ENCODE results near the gene INTS13. TPM values are rescaled to one million over a fixed set of nuclear protein-coding genes. Genes with fewer than 3 reads are reported as not detected.
A peak's percentile ranks its signal among the peaks of the same experiment; 100 is the strongest.

INTS13 gene
- total and polyA plus RNA-seq, 2 experiments from 2014 or later, result 18.9 to 21.0 TPM

GRCh38 chr12:26954027-26954426 lies 16.2 kb upstream of the INTS13 start:
- Histone ChIP-seq H3K27me3 (no peaks in the 10 kb centered on the region), H3K4me1 (ENCODE audit: low read depth) (peaks cover 8% of the 10 kb centered on the region), H3K36me3 (peaks cover 21% of the 10 kb centered on the region), H3K27ac (peak overlapping the region; percentile 11), H3K9me3 (ENCODE audit: low read depth) (no peaks in the 10 kb centered on the region), H3K4me3 (no peak overlapping the region)
- DNase-seq (ENCODE audit: low read depth in 1 of 2, low spot score in 1 of 2), result no peak
- TF ChIP-seq, protein P1, sequence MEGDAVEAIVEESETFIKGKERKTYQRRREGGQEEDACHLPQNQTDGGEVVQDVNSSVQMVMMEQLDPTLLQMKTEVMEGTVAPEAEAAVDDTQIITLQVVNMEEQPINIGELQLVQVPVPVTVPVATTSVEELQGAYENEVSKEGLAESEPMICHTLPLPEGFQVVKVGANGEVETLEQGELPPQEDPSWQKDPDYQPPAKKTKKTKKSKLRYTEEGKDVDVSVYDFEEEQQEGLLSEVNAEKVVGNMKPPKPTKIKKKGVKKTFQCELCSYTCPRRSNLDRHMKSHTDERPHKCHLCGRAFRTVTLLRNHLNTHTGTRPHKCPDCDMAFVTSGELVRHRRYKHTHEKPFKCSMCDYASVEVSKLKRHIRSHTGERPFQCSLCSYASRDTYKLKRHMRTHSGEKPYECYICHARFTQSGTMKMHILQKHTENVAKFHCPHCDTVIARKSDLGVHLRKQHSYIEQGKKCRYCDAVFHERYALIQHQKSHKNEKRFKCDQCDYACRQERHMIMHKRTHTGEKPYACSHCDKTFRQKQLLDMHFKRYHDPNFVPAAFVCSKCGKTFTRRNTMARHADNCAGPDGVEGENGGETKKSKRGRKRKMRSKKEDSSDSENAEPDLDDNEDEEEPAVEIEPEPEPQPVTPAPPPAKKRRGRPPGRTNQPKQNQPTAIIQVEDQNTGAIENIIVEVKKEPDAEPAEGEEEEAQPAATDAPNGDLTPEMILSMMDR (IDR thresholded peaks at IDR 0.05; ENCODE audit: low read depth, low read length), result no peak

GRCh38 chr12:26953447-26953846 lies 15.7 kb upstream of the INTS13 start:
- peak in 1 of 2 donors; percentile 35 for DNase-seq (ENCODE audit: low read depth in 1 of 2, low spot score in 1 of 2)
- no peaks in the 10 kb centered on the region for H3K27me3 ChIP-seq
- H3K36me3 ChIP-seq, result peaks cover 21% of the 10 kb centered on the region
- H3K9me3 ChIP-seq (ENCODE audit: low read depth), result no peaks in the 10 kb centered on the region
- TF ChIP-seq, protein P1 (IDR thresholded peaks at IDR 0.05; ENCODE audit: low read depth, low read length), result no peak
- H3K4me3 ChIP-seq, result no peak overlapping the region
- H3K27ac ChIP-seq, result peak overlapping the region; percentile 11
- H3K4me1 ChIP-seq (ENCODE audit: low read depth), result peaks cover 8% of the 10 kb centered on the region

- no peak for DNase-seq (ENCODE audit: low read depth in 1 of 2, low spot score in 1 of 2)
- Histone ChIP-seq H3K27ac (no peak overlapping the region), H3K4me3 (no peak overlapping the region), H3K36me3 (no peaks in the 10 kb centered on the region), H3K4me1 (ENCODE audit: low read depth) (peaks cover 2% of the 10 kb centered on the region), H3K9me3 (ENCODE audit: low read depth) (no peaks in the 10 kb centered on the region), H3K27me3 (no peaks in the 10 kb centered on the region)
- TF ChIP-seq, protein P1 (IDR thresholded peaks at IDR 0.05; ENCODE audit: low read depth, low read length), result no peak
Measured at GRCh38 chr12:26948309-26948708, 10.5 kb upstream of the INTS13 start.

DNA sequence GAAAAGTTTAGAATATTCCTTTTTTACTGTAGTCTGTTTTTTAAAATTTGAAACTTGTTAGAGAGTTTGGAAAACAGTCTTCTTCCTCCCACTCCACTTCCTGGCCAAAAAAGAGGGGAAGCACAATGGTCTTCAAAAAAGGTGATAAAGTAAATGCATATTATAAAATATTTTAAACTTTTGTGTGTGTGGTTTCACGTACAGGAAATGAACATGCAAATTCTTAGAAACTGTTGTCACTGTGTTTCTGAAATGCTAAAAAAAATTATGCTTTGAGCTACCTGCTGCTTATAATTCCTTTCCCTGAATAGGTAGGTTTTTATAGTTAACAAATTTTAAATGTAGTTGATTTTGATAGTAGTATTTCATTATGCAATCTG lies 3.4 kb upstream of the INTS13 start:
- TF ChIP-seq, protein P1 (IDR thresholded peaks at IDR 0.05; ENCODE audit: low read depth, low read length), result no peak
- no peak for DNase-seq (ENCODE audit: low read depth in 1 of 2, low spot score in 1 of 2)
- Histone ChIP-seq H3K4me1 (ENCODE audit: low read depth) (peaks cover 17% of the 10 kb centered on the region), H3K9me3 (ENCODE audit: low read depth) (no peaks in the 10 kb centered on the region), H3K36me3 (no peaks in the 10 kb centered on the region), H3K27me3 (no peaks in the 10 kb centered on the region), H3K27ac (no peak overlapping the region), H3K4me3 (no peak overlapping the region)

GRCh38 chr12:26940516-26941214 lies 2.9 kb upstream of the INTS13 start:
- Histone ChIP-seq H3K4me1 (ENCODE audit: low read depth) (peaks cover 21% of the 10 kb centered on the region), H3K36me3 (no peaks in the 10 kb centered on the region), H3K27me3 (no peaks in the 10 kb centered on the region), H3K4me3 (no peak overlapping the region), H3K9me3 (ENCODE audit: low read depth) (no peaks in the 10 kb centered on the region), H3K27ac (no peak overlapping the region)
- TF ChIP-seq, protein P1 (IDR thresholded peaks at IDR 0.05; ENCODE audit: low read depth, low read length), result no peak
- DNase-seq (ENCODE audit: low read depth in 1 of 2, low spot score in 1 of 2), result peak in 1 of 2 donors; percentile 55

All from cardiac muscle cell (in vitro differentiated cells and primary cell).